ENCODE results near the gene FKBP2. TPM values are rescaled to one million over a fixed set of nuclear protein-coding genes. Genes with fewer than 3 reads are reported as not detected.

Gene FKBP2
- total and polyA plus RNA-seq, 2 of the 13 experiments (the other 11 are each of a cell fraction or from before 2014, with no cell fraction given) = 30.1 to 53.3 TPM

GRCh38 chr11:64284048-64284961 is 43.4 kb downstream of the FKBP2 start, which contains the start of gene BAD (continued):
- TF ChIP-seq ZNF281 (CRISPR knock-in tag; IDR thresholded peaks at IDR 0.05; ENCODE audit: borderline replicate concordance) (no peak), ZNF781 (CRISPR knock-in tag; IDR thresholded peaks at IDR 0.05; ENCODE audit: borderline replicate concordance, not compliant biosample characterization) (no peak), PHF5A (CRISPR knock-in tag; IDR thresholded peaks at IDR 0.05; ENCODE audit: low read depth, unreplicated experiment) (no peak), SIX4 (CRISPR knock-in tag; IDR thresholded peaks at IDR 0.05) (no peak), ZNF777 (CRISPR knock-in tag; IDR thresholded peaks at IDR 0.05) (no peak; the same call in 1 of the 2 replicates), HMGXB4 (CRISPR knock-in tag; IDR thresholded peaks at IDR 0.05; ENCODE audit: borderline replicate concordance in 1 of 2, low read depth in 1 of 2) (0 out of 4 replicates have a peak, but pooled peaks of 1 of the 2 experiments have one; percentile 30), NKX3-1 (CRISPR knock-in tag; IDR thresholded peaks at IDR 0.05) (0 out of 2 replicates have a peak, but pooled peaks have one; percentile 26), ZNF550 (CRISPR knock-in tag; IDR thresholded peaks at IDR 0.05; ENCODE audit: borderline replicate concordance) (no peak), SNAPC2 (CRISPR knock-in tag; IDR thresholded peaks at IDR 0.05) (peak; percentile 70; the same call in 1 of the 2 replicates), ELF1 (CRISPR knock-in tag; IDR thresholded peaks at IDR 0.05) (peak; percentile 37; the same call in 1 of the 2 replicates), MIER3 (CRISPR knock-in tag; IDR thresholded peaks at IDR 0.05; ENCODE audit: borderline replicate concordance) (no peak), ZNF121 (CRISPR knock-in tag; IDR thresholded peaks at IDR 0.05) (no peak), HMG20B (CRISPR knock-in tag; conservative IDR thresholded peaks at IDR 0.05) (no peak), ZKSCAN8 (CRISPR knock-in tag; IDR thresholded peaks at IDR 0.05; ENCODE audit: borderline replicate concordance) (no peak), IKZF5 (CRISPR knock-in tag; IDR thresholded peaks at IDR 0.05) (no peak), PAWR (CRISPR knock-in tag; IDR thresholded peaks at IDR 0.05; ENCODE audit: borderline replicate concordance) (0 out of 2 replicates have a peak, but pooled peaks have one; percentile 10), ZNF883 (CRISPR knock-in tag; IDR thresholded peaks at IDR 0.05; ENCODE audit: not compliant biosample characterization) (peak; percentile 37), ZSCAN5A (CRISPR knock-in tag; IDR thresholded peaks at IDR 0.05; ENCODE audit: borderline replicate concordance) (no peak), ZNF616 (CRISPR knock-in tag; IDR thresholded peaks at IDR 0.05; ENCODE audit: low read depth) (no peak), ZFAT (CRISPR knock-in tag; conservative IDR thresholded peaks at IDR 0.05) (no peak), NRL (CRISPR knock-in tag; IDR thresholded peaks at IDR 0.05; ENCODE audit: borderline replicate concordance) (0 out of 2 replicates have a peak, but pooled peaks have one; percentile 10)

All from HepG2 (cell line).